ENCODE data around the gene EDN1.

DNA sequence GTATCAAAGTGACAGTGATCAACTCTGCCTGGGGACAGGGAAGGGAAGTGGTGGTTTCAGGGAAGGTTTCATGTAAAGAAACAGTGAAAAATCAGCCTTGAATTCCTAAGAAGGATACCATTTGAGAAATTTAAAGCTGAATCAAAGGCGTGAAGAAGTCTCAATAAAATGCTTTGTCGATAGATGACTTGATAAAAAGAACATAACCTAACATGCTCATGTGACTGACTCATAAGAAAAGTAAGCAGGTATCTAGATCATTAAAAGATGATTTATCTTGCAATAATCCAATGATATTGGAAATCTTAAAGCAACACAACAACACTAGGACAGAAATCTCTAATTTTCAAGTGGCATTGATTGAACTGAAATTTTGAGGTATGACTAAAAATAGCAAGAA lies 14.3 kb downstream of the EDN1 start:
- TF ChIP-seq CTCF (IDR thresholded peaks at IDR 0.05) (no peak), POLR2A (IDR thresholded peaks at IDR 0.05) (no peak)
